Measurements from ENCODE around the gene PTPRU. TPM values are rescaled to one million over a fixed set of nuclear protein-coding genes. Genes with fewer than 3 reads are reported as not detected.
"Not testable (repeated sequence)": the region's sequence is repeated elsewhere in the genome, so short reads cannot be mapped to it uniquely, and the experiment has no call there.

Gene PTPRU
- total RNA-seq, 4 donors from 2014 or later: 5.6 to 9.7 (median 7.4) TPM

- Histone ChIP-seq H3K36me3 (no peaks in the 10 kb centered on the region), H3K27ac (no peak overlapping the region), H3K27me3 (peaks cover 36% of the 10 kb centered on the region), H3K4me3 (no peak overlapping the region), H3K9me3 (no peaks in the 10 kb centered on the region), H3K4me1 (peaks cover 8 to 34% (median 30%) of the 10 kb centered on the region in 4 donors)
- intact Hi-C loops (cut with DNase I; ENCODE audit: low total_unique reads) (no loop called here), in situ Hi-C loops (cut with MboI; ENCODE audit: low pct_ligation_motif_present in 1 of 4, low pct_unique_long_range_greater_than_20kb in 1 of 4, low sequenced_read_pairs in 3 of 4) (loop anchor here (10.0 to 25.0 kb wide), 5 partner anchors 853 to 1480 kb away; partner anchors contain the start of gene MATN1 (in 1 of the 4))
- no peak for TF ChIP-seq EP300 (IDR thresholded peaks at IDR 0.05; ENCODE audit: low read depth)
- TF ChIP-seq, protein P1, sequence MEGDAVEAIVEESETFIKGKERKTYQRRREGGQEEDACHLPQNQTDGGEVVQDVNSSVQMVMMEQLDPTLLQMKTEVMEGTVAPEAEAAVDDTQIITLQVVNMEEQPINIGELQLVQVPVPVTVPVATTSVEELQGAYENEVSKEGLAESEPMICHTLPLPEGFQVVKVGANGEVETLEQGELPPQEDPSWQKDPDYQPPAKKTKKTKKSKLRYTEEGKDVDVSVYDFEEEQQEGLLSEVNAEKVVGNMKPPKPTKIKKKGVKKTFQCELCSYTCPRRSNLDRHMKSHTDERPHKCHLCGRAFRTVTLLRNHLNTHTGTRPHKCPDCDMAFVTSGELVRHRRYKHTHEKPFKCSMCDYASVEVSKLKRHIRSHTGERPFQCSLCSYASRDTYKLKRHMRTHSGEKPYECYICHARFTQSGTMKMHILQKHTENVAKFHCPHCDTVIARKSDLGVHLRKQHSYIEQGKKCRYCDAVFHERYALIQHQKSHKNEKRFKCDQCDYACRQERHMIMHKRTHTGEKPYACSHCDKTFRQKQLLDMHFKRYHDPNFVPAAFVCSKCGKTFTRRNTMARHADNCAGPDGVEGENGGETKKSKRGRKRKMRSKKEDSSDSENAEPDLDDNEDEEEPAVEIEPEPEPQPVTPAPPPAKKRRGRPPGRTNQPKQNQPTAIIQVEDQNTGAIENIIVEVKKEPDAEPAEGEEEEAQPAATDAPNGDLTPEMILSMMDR (IDR thresholded peaks at IDR 0.05): no peak
- no peak for TF ChIP-seq POLR2A (IDR thresholded peaks at IDR 0.05)
- no peak for TF ChIP-seq POLR2AphosphoS5 (IDR thresholded peaks at IDR 0.05)
- 82 to 100% methylated on average over 1 of the region's 1 CpG for WGBS, 2 donors (ENCODE audit: low coverage in 1 of 2)
- no peak for DNase-seq
These were observed 1.9 kb upstream of the PTPRU start for GRCh38 chr1:29234471-29234870.

DNA sequence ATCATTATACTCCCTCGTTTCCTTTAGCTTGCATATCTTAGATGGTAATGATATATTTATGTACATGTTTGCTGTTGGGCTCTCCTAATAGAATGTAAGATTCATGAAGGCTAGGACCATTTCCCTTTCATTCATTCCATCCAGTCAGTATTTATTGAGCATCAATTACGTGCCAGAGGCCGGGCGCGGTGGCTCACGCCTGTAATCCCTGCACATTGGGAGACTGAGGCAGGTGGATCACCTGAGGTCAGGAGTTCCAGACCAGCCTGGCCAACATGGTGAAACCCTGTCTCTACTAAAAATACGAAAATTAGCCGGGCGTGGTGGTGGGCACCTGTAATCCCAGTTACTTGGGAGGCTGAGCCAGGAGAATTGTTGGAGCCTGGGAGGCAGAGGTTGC is 1.4 kb upstream of the PTPRU start:
- not testable (repeated sequence) for H3K4me3 ChIP-seq, H3K27ac ChIP-seq, H3K9me3 ChIP-seq, DNase-seq, H3K36me3 ChIP-seq
- Histone ChIP-seq H3K27me3 (peaks cover 40% of the 10 kb centered on the region), H3K4me1 (peaks cover 5 to 30% (median 27%) of the 10 kb centered on the region in 4 donors)
- intact Hi-C loops (cut with DNase I; ENCODE audit: low total_unique reads): loop anchor here (5.0 kb wide), 1 partner anchor 1472 kb away; no protein-coding TSS in a partner anchor
- 88 to 90% methylated on average over 5 to 9 of the region's 9 CpGs for WGBS, 2 donors (ENCODE audit: low coverage in 1 of 2)
- in situ Hi-C loops (cut with MboI; ENCODE audit: low pct_ligation_motif_present in 1 of 4, low pct_unique_long_range_greater_than_20kb in 1 of 4, low sequenced_read_pairs in 3 of 4): loop anchor here (10.0 to 25.0 kb wide), 5 partner anchors 852 to 1480 kb away; partner anchors contain the start of gene MATN1 (in 1 of the 4)

GRCh38 chr1:29236712-29237128 is 398 bp downstream of the PTPRU start:
- peaks cover 42% of the 10 kb centered on the region for H3K27me3 ChIP-seq
- H3K4me1 ChIP-seq: peaks cover 4 to 22% (median 18%) of the 10 kb centered on the region in 4 donors
- no peak for DNase-seq
- H3K36me3 ChIP-seq: no peaks in the 10 kb centered on the region
- TF ChIP-seq, protein P1 (IDR thresholded peaks at IDR 0.05): no peak
- TF ChIP-seq POLR2AphosphoS5 (IDR thresholded peaks at IDR 0.05) (no peak), EP300 (IDR thresholded peaks at IDR 0.05; ENCODE audit: low read depth) (no peak), POLR2A (IDR thresholded peaks at IDR 0.05) (no peak)
- H3K27ac ChIP-seq: peak overlapping the region in 2 of 4 donors; percentile 26 to 70
- no peaks in the 10 kb centered on the region for H3K9me3 ChIP-seq
- 3 to 17% methylated on average over 6 to 30 of the region's 30 CpGs for WGBS, 2 donors (ENCODE audit: low coverage in 1 of 2)
- intact Hi-C loops (cut with DNase I; ENCODE audit: low total_unique reads) (loop anchor here (2.0 to 5.0 kb wide), 2 partner anchors 1144 to 1471 kb away; no protein-coding TSS in a partner anchor), in situ Hi-C loops (cut with MboI; ENCODE audit: low pct_ligation_motif_present in 1 of 4, low pct_unique_long_range_greater_than_20kb in 1 of 4, low sequenced_read_pairs in 3 of 4) (loop anchor here (10.0 to 25.0 kb wide), 5 partner anchors 851 to 1478 kb away; partner anchors contain the start of gene MATN1 (in 1 of the 4))
- peak overlapping the region; percentile 35 to 54 (median 52) for H3K4me3 ChIP-seq

DNA sequence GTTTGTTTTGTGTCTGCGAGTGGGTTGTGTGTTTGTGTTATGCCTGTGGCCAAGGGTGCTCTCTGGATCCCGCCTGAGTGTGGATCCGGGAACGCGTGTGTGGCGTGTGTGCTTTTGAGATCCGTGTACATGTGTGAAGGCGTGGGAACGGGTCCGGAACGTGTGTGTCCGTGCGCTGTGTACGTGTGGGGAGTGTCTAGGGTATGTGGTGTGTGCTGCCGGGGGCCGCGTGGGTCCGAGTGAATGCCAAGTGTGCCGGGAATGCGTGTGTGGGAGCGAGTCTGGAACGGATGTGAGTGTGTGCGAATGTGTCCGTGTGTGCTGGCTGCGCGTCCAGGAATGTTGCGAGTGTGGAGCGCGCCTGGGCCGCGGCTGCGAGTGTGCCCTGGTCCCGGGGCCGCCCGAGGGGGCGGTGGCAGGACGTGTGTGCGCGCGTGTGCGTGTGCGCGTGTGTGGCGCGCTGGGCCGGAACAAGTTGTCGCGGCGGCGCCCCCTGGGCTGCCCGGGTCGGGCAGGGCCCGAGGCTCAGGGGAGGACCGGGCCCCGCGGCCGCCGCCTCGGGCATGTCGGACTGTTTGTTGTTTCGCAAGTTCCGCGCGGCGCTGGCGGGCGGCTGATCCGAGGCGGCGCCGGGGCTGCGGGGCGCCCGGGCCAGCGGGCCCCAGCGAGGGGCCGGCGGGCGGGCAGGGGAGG is 953 bp downstream of the PTPRU start:
- Histone ChIP-seq H3K27ac (peak overlapping the region in 3 of 4 donors; percentile 26 to 70 (median 58)), H3K9me3 (no peaks in the 10 kb centered on the region)
- in situ Hi-C loops (cut with MboI; ENCODE audit: low pct_ligation_motif_present in 1 of 4, low pct_unique_long_range_greater_than_20kb in 1 of 4, low sequenced_read_pairs in 3 of 4): loop anchor here (10.0 to 25.0 kb wide), 5 partner anchors 850 to 1478 kb away; partner anchors contain the start of gene MATN1 (in 1 of the 4)

More for the DNA sequence above, 953 bp downstream of the PTPRU start:
- TF ChIP-seq EP300 (IDR thresholded peaks at IDR 0.05; ENCODE audit: low read depth) (no peak), POLR2A (IDR thresholded peaks at IDR 0.05) (no peak), POLR2AphosphoS5 (IDR thresholded peaks at IDR 0.05) (no peak)
- TF ChIP-seq, protein P1 (IDR thresholded peaks at IDR 0.05): no peak
- Histone ChIP-seq H3K4me1 (peaks cover 4 to 22% (median 18%) of the 10 kb centered on the region in 4 donors), H3K4me3 (peak overlapping the region; percentile 35 to 54 (median 52)), H3K36me3 (no peaks in the 10 kb centered on the region), H3K27me3 (peaks cover 42% of the 10 kb centered on the region)
- 2% methylated on average over 57 of the region's 79 CpGs; no CpG with 5 or more reads in 1 of the 2 donors for WGBS, 2 donors (ENCODE audit: low coverage in 1 of 2)
- peak; percentile 18 for DNase-seq
- intact Hi-C loops (cut with DNase I; ENCODE audit: low total_unique reads): loop anchor here (2.0 to 5.0 kb wide), 2 partner anchors 1144 to 1470 kb away; no protein-coding TSS in a partner anchor

Measured in transverse colon (tissue), 4 donors.